ENCODE data around the gene LY6G5C. TPM values are rescaled to one million over a fixed set of nuclear protein-coding genes. Genes with fewer than 3 reads are reported as not detected.

LY6G5C gene
- total RNA-seq, 1 donor from 2014 or later, result 4.9 TPM

GRCh38 chr6:31640612-31641011 is 40.3 kb downstream of the LY6G5C start:
- Mint-ChIP-seq H3K27me3 (no peaks in the 10 kb centered on the region), H3K9me3 (no peaks in the 10 kb centered on the region), H3K36me3 (ENCODE audit: low read depth) (peaks cover 72% of the 10 kb centered on the region), H3K4me3 (no peak overlapping the region), H3K27ac (no peak overlapping the region), H3K4me1 (peaks cover 8% of the 10 kb centered on the region)
- intact Hi-C loops (cut with micrococcal nuclease), result no loop called here
- no peak for DNase-seq

GRCh38 chr6:31639449-31639861 is 41.4 kb downstream of the LY6G5C start:
- Mint-ChIP-seq H3K27ac (peak overlapping the region; percentile 77), H3K9me3 (no peaks in the 10 kb centered on the region), H3K4me1 (peaks cover 8% of the 10 kb centered on the region), H3K4me3 (no peak overlapping the region), H3K27me3 (no peaks in the 10 kb centered on the region), H3K36me3 (ENCODE audit: low read depth) (peaks cover 69% of the 10 kb centered on the region)
- no peak for DNase-seq
- intact Hi-C loops (cut with micrococcal nuclease), result no loop called here

- Mint-ChIP-seq H3K27me3 (no peaks in the 10 kb centered on the region), H3K36me3 (ENCODE audit: low read depth) (peaks cover 71% of the 10 kb centered on the region), H3K9me3 (no peaks in the 10 kb centered on the region), H3K4me3 (no peak overlapping the region), H3K4me1 (peaks cover 9% of the 10 kb centered on the region), H3K27ac (peak overlapping the region; percentile 13)
- intact Hi-C loops (cut with micrococcal nuclease), result no loop called here
- no peak for DNase-seq
These were observed 41.8 kb downstream of the LY6G5C start for GRCh38 chr6:31639043-31639442.

GRCh38 chr6:31636698-31637596 is 43.9 kb downstream of the LY6G5C start:
- Mint-ChIP-seq H3K27ac (peak overlapping the region; percentile 12), H3K4me1 (peaks cover 11% of the 10 kb centered on the region), H3K36me3 (ENCODE audit: low read depth) (peaks cover 71% of the 10 kb centered on the region)

GRCh38 chr6:31634969-31635575 is 45.8 kb downstream of the LY6G5C start:
- peak overlapping the region; percentile 9 for H3K27ac Mint-ChIP-seq
- no peaks in the 10 kb centered on the region for H3K27me3 Mint-ChIP-seq
- intact Hi-C loops (cut with micrococcal nuclease), result no loop called here
- H3K4me1 Mint-ChIP-seq, result peaks cover 10% of the 10 kb centered on the region
- H3K36me3 Mint-ChIP-seq (ENCODE audit: low read depth), result peaks cover 73% of the 10 kb centered on the region
- no peak for DNase-seq
- H3K9me3 Mint-ChIP-seq, result no peaks in the 10 kb centered on the region
- no peak overlapping the region for H3K4me3 Mint-ChIP-seq

More at GRCh38 chr6:31636698-31637596, 43.9 kb downstream of the LY6G5C start:
- Mint-ChIP-seq H3K4me3 (no peak overlapping the region), H3K9me3 (no peaks in the 10 kb centered on the region), H3K27me3 (no peaks in the 10 kb centered on the region)
- no peak for DNase-seq
- intact Hi-C loops (cut with micrococcal nuclease), result no loop called here

GRCh38 chr6:31634131-31634530 is 46.7 kb downstream of the LY6G5C start:
- intact Hi-C loops (cut with micrococcal nuclease), result no loop called here
- peak overlapping the region; percentile 68 for H3K27ac Mint-ChIP-seq

GRCh38 chr6:31633447-31633846 is 47.4 kb downstream of the LY6G5C start:
- intact Hi-C loops (cut with micrococcal nuclease), result no loop called here
- Mint-ChIP-seq H3K27ac (no peak overlapping the region), H3K9me3 (no peaks in the 10 kb centered on the region), H3K4me1 (peaks cover 6% of the 10 kb centered on the region), H3K4me3 (no peak overlapping the region), H3K36me3 (ENCODE audit: low read depth) (peaks cover 76% of the 10 kb centered on the region), H3K27me3 (no peaks in the 10 kb centered on the region)
- DNase-seq, result no peak

More at GRCh38 chr6:31634131-31634530, 46.7 kb downstream of the LY6G5C start:
- H3K27me3 Mint-ChIP-seq, result no peaks in the 10 kb centered on the region
- no peak overlapping the region for H3K4me3 Mint-ChIP-seq
- no peaks in the 10 kb centered on the region for H3K9me3 Mint-ChIP-seq
- H3K4me1 Mint-ChIP-seq, result peaks cover 6% of the 10 kb centered on the region
- no peak for DNase-seq
- H3K36me3 Mint-ChIP-seq (ENCODE audit: low read depth), result peaks cover 76% of the 10 kb centered on the region

- Mint-ChIP-seq H3K9me3 (no peaks in the 10 kb centered on the region), H3K4me3 (no peak overlapping the region), H3K27me3 (no peaks in the 10 kb centered on the region), H3K27ac (no peak overlapping the region), H3K4me1 (peaks cover 9% of the 10 kb centered on the region), H3K36me3 (ENCODE audit: low read depth) (peaks cover 79% of the 10 kb centered on the region)
- intact Hi-C loops (cut with micrococcal nuclease), result no loop called here
- DNase-seq, result no peak
These were observed 48.5 kb downstream of the LY6G5C start for GRCh38 chr6:31632279-31632946.

GRCh38 chr6:31631681-31632278 is 49.1 kb downstream of the LY6G5C start:
- peaks cover 11% of the 10 kb centered on the region for H3K4me1 Mint-ChIP-seq
- H3K27ac Mint-ChIP-seq, result no peak overlapping the region
- H3K36me3 Mint-ChIP-seq (ENCODE audit: low read depth), result peaks cover 77% of the 10 kb centered on the region
- H3K27me3 Mint-ChIP-seq, result no peaks in the 10 kb centered on the region
- intact Hi-C loops (cut with micrococcal nuclease), result no loop called here
- no peaks in the 10 kb centered on the region for H3K9me3 Mint-ChIP-seq
- no peak overlapping the region for H3K4me3 Mint-ChIP-seq
- DNase-seq, result no peak

- no peaks in the 10 kb centered on the region for H3K27me3 Mint-ChIP-seq
- H3K4me3 Mint-ChIP-seq, result no peak overlapping the region
- DNase-seq, result no peak
- H3K36me3 Mint-ChIP-seq (ENCODE audit: low read depth), result peaks cover 78% of the 10 kb centered on the region
- H3K9me3 Mint-ChIP-seq, result no peaks in the 10 kb centered on the region
- intact Hi-C loops (cut with micrococcal nuclease), result no loop called here
- peaks cover 13% of the 10 kb centered on the region for H3K4me1 Mint-ChIP-seq
- no peak overlapping the region for H3K27ac Mint-ChIP-seq
These were observed 49.7 kb downstream of the LY6G5C start for GRCh38 chr6:31631209-31631608.

GRCh38 chr6:31630177-31630934 is 50.5 kb downstream of the LY6G5C start:
- Mint-ChIP-seq H3K4me3 (no peak overlapping the region), H3K27ac (peak overlapping the region; percentile 60), H3K4me1 (peaks cover 15% of the 10 kb centered on the region), H3K9me3 (no peaks in the 10 kb centered on the region), H3K27me3 (no peaks in the 10 kb centered on the region), H3K36me3 (ENCODE audit: low read depth) (peaks cover 78% of the 10 kb centered on the region)
- intact Hi-C loops (cut with micrococcal nuclease), result no loop called here
- no peak for DNase-seq

- intact Hi-C loops (cut with micrococcal nuclease), result no loop called here
- Mint-ChIP-seq H3K36me3 (ENCODE audit: low read depth) (peaks cover 79% of the 10 kb centered on the region), H3K4me3 (no peak overlapping the region), H3K9me3 (no peaks in the 10 kb centered on the region), H3K27me3 (no peaks in the 10 kb centered on the region), H3K4me1 (peaks cover 14% of the 10 kb centered on the region), H3K27ac (no peak overlapping the region)
- DNase-seq, result no peak
These were observed 51.9 kb downstream of the LY6G5C start for GRCh38 chr6:31629014-31629413.

GRCh38 chr6:31627690-31628287 is 53.1 kb downstream of the LY6G5C start:
- H3K4me1 Mint-ChIP-seq, result peaks cover 17% of the 10 kb centered on the region
- no peaks in the 10 kb centered on the region for H3K9me3 Mint-ChIP-seq
- no peak overlapping the region for H3K27ac Mint-ChIP-seq
- no peak overlapping the region for H3K4me3 Mint-ChIP-seq
- intact Hi-C loops (cut with micrococcal nuclease), result no loop called here
- H3K36me3 Mint-ChIP-seq (ENCODE audit: low read depth), result peaks cover 83% of the 10 kb centered on the region
- H3K27me3 Mint-ChIP-seq, result no peaks in the 10 kb centered on the region
- DNase-seq, result no peak

All from activated CD4-positive, alpha-beta T cell treated with anti-CD3 and anti-CD28 coated beads, Interleukin-2, amount 10 ng/mL, durations not matched to agents 24 days and 14 days (primary cell).